GM18907 (cell line): Measurements from ENCODE around the gene CD302.
"Not testable (repeated sequence)": the region's sequence is repeated elsewhere in the genome, so short reads cannot be mapped to it uniquely, and the experiment has no call there.

Source experiments
- ATAC-seq: cut with Tn5 transposase; IDR thresholded peaks from one replicate; pipeline ENCODE4 v1.9.1; 2021; ENCODE audit warnings: mild to moderate bottlenecking, moderate library complexity; ENCODE audit not compliant: unreplicated experiment

The CD302 gene

GRCh38 chr2:159797543-159798375 is at the start of gene CD302:
Gene CD302, minus strand, starts transcription at chr2:159798208. Its CDS starts 10 bp downstream, at chr2:159798198.
- ATAC-seq, result peak; percentile 61

- no peak for ATAC-seq
Observed at GRCh38 chr2:159846564-159846963, 48.6 kb upstream of the CD302 start.

GRCh38 chr2:159840616-159841015 is 42.6 kb upstream of the CD302 start:
- no peak for ATAC-seq

- ATAC-seq, result no peak
Observed at GRCh38 chr2:159832858-159833257, 34.9 kb upstream of the CD302 start.

- no peak for ATAC-seq
Observed at GRCh38 chr2:159832026-159832425, 34.0 kb upstream of the CD302 start.

- no peak for ATAC-seq
Observed at GRCh38 chr2:159829376-159829775, 31.4 kb upstream of the CD302 start.

GRCh38 chr2:159828738-159829137 is 30.7 kb upstream of the CD302 start:
- no peak for ATAC-seq

GRCh38 chr2:159822478-159822833 is 24.4 kb upstream of the CD302 start:
- not testable (repeated sequence) for ATAC-seq

GRCh38 chr2:159821775-159822477 is 23.9 kb upstream of the CD302 start:
- ATAC-seq, result not testable (repeated sequence)

- no peak for ATAC-seq
Observed at GRCh38 chr2:159818940-159819339, 20.9 kb upstream of the CD302 start.

GRCh38 chr2:159817283-159817682 is 19.3 kb upstream of the CD302 start:
- no peak for ATAC-seq

- ATAC-seq, result no peak
Observed at GRCh38 chr2:159811232-159811631, 13.2 kb upstream of the CD302 start.

- ATAC-seq, result no peak
Observed at GRCh38 chr2:159808032-159808425, 10.0 kb upstream of the CD302 start.

- no peak for ATAC-seq
Observed at GRCh38 chr2:159807183-159808031, 9.4 kb upstream of the CD302 start.

GRCh38 chr2:159804941-159805340 is 6.9 kb upstream of the CD302 start:
- no peak for ATAC-seq

GRCh38 chr2:159803235-159803962 is 5.4 kb upstream of the CD302 start:
- ATAC-seq, result no peak

- no peak for ATAC-seq
Observed at GRCh38 chr2:159802673-159803072, 4.7 kb upstream of the CD302 start.

GRCh38 chr2:159799833-159800232 is 1.8 kb upstream of the CD302 start:
- no peak for ATAC-seq

- ATAC-seq, result no peak
Observed at GRCh38 chr2:159798376-159798725, 343 bp upstream of the CD302 start.

- ATAC-seq, result no peak
Observed at GRCh38 chr2:159797225-159797542, 824 bp downstream of the CD302 start.
